ENCODE data around the gene NRCAM.

NRCAM gene

GRCh38 chr7:108244110-108244509 is 212.1 kb downstream of the NRCAM start:
- peaks cover 5% of the 10 kb centered on the region for H3K4me1 ChIP-seq (ENCODE audit: insufficient read depth, poor library complexity, severe bottlenecking)

GRCh38 chr7:108239501-108240225 is 216.6 kb downstream of the NRCAM start:
- no peaks in the 10 kb centered on the region for H3K36me3 ChIP-seq (ENCODE audit: low read depth)
- ATAC-seq (ENCODE audit: low read depth) = no peak
- no peak for DNase-seq (ENCODE audit: low spot score)

More at GRCh38 chr7:108244110-108244509, 212.1 kb downstream of the NRCAM start:
- ATAC-seq (ENCODE audit: low read depth) (no peak), DNase-seq (ENCODE audit: low spot score) (no peak)
- H3K4me3 ChIP-seq (ENCODE audit: severe bottlenecking) = no peak overlapping the region
- no peak overlapping the region for H3K27ac ChIP-seq (ENCODE audit: poor library complexity, severe bottlenecking)
- no peaks in the 10 kb centered on the region for H3K27me3 ChIP-seq (ENCODE audit: insufficient read depth, poor library complexity, severe bottlenecking)
- H3K9me3 ChIP-seq (ENCODE audit: severe bottlenecking) = no peaks in the 10 kb centered on the region
- no peaks in the 10 kb centered on the region for H3K36me3 ChIP-seq (ENCODE audit: low read depth)
- no peak for TF ChIP-seq CTCF (IDR thresholded peaks at IDR 0.05; ENCODE audit: poor library complexity, severe bottlenecking)

DNA sequence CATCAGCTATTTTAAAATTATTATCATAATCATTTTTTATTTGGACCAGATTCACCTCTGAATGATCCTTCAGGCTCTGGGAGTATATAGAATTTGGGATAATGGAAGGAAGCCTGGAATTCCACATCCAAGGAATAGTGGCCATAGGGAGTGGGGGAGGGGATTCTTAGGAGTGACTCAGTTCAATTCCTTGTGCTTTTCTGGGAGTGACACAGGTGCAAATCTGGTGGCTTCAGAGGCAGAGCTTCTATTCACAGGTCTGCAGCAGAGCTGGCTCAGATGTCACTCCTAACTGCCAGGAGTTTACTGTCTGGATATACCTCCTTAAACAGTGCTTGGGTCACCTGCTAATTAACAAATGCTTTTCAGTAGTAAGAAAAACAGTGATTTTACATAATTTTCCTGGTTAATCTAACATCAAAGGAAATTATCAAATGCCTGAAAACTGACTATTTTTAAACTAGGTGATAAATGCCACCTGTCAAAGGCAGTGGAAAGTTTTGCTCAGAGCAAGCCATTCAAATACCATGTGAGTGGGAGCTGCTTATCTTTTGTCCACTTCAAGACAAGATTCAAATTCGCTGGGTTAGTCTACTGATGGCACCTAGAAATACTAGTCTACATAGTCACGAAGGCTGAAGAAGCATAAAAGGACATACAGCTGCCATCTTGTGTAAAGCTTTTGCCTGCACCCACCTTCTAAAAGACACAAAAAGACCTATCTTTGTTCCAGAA is 219.4 kb downstream of the NRCAM start:
- no peaks in the 10 kb centered on the region for H3K27me3 ChIP-seq (ENCODE audit: insufficient read depth, poor library complexity, severe bottlenecking)
- no peak overlapping the region for H3K27ac ChIP-seq (ENCODE audit: poor library complexity, severe bottlenecking)
- H3K9me3 ChIP-seq (ENCODE audit: severe bottlenecking) = peaks cover 6% of the 10 kb centered on the region
- DNase-seq (ENCODE audit: low spot score) (no peak), ATAC-seq (ENCODE audit: low read depth) (no peak)
- peaks cover 16% of the 10 kb centered on the region for H3K4me1 ChIP-seq (ENCODE audit: insufficient read depth, poor library complexity, severe bottlenecking)
- no peak for TF ChIP-seq CTCF (IDR thresholded peaks at IDR 0.05; ENCODE audit: poor library complexity, severe bottlenecking)
- H3K4me3 ChIP-seq (ENCODE audit: severe bottlenecking) = no peak overlapping the region
- no peaks in the 10 kb centered on the region for H3K36me3 ChIP-seq (ENCODE audit: low read depth)

More at GRCh38 chr7:108239501-108240225, 216.6 kb downstream of the NRCAM start:
- TF ChIP-seq CTCF (IDR thresholded peaks at IDR 0.05; ENCODE audit: poor library complexity, severe bottlenecking) = no peak
- Histone ChIP-seq H3K9me3 (ENCODE audit: severe bottlenecking) (peaks cover 5% of the 10 kb centered on the region), H3K27me3 (ENCODE audit: insufficient read depth, poor library complexity, severe bottlenecking) (no peaks in the 10 kb centered on the region), H3K27ac (ENCODE audit: poor library complexity, severe bottlenecking) (no peak overlapping the region), H3K4me1 (ENCODE audit: insufficient read depth, poor library complexity, severe bottlenecking) (peaks cover 9% of the 10 kb centered on the region), H3K4me3 (ENCODE audit: severe bottlenecking) (no peak overlapping the region)

- ATAC-seq (ENCODE audit: low read depth) (no peak), DNase-seq (ENCODE audit: low spot score) (no peak)
- Histone ChIP-seq H3K27ac (ENCODE audit: poor library complexity, severe bottlenecking) (no peak overlapping the region), H3K4me1 (ENCODE audit: insufficient read depth, poor library complexity, severe bottlenecking) (peaks cover 16% of the 10 kb centered on the region), H3K4me3 (ENCODE audit: severe bottlenecking) (no peak overlapping the region), H3K36me3 (ENCODE audit: low read depth) (no peaks in the 10 kb centered on the region), H3K9me3 (ENCODE audit: severe bottlenecking) (peaks cover 6% of the 10 kb centered on the region), H3K27me3 (ENCODE audit: insufficient read depth, poor library complexity, severe bottlenecking) (no peaks in the 10 kb centered on the region)
- no peak for TF ChIP-seq CTCF (IDR thresholded peaks at IDR 0.05; ENCODE audit: poor library complexity, severe bottlenecking)
These were observed 220.7 kb downstream of the NRCAM start for GRCh38 chr7:108235451-108236061.

Data from RWPE2 (cell line).